GM23338 (cell line): ENCODE data around the gene KAT6B.

ENCODE experiments used
- CREB1 ChIP-seq: fragments of 250-450 bp; sonication (Bioruptor Pico); IDR thresholded peaks from 2 replicates; pipeline ENCODE4 v1.5.0; 2020; ENCODE audit warnings: low read depth, mild to moderate bottlenecking, moderate library complexity
- EZH2 ChIP-seq: fragments of 200-600 bp; sonication (generic); IDR thresholded peaks from one replicate; pipeline ENCODE4 v1.8.0; 2017; ENCODE audit warnings: antibody characterized with exemption, mild to moderate bottlenecking, low read depth; ENCODE audit not compliant: unreplicated experiment
- EZH2phosphoT487 ChIP-seq: fragments of 200-600 bp; sonication (generic); IDR thresholded peaks from one replicate; pipeline ENCODE4 v1.8.1; 2018; ENCODE audit warnings: antibody characterized with exemption; ENCODE audit not compliant: unreplicated experiment
- JUNB ChIP-seq: IDR thresholded peaks from one replicate; pipeline ENCODE4 v1.6.1; 2016; ENCODE audit warnings: antibody characterized with exemption; ENCODE audit not compliant: unreplicated experiment
- NANOG ChIP-seq: IDR thresholded peaks from 2 replicates; pipeline ENCODE4 v1.6.1; 2016; ENCODE audit warnings: antibody characterized with exemption, borderline replicate concordance
- POLR2AphosphoS5 ChIP-seq: IDR thresholded peaks from 2 replicates; pipeline ENCODE4 v1.6.1; 2016; ENCODE audit warnings: antibody characterized with exemption, low read depth
- TF ChIP-seq, protein P1 (sequence below), 2 experiments: fragments of 200-600 bp in 1 of 2; sonication (generic) in 1 of 2; conservative IDR thresholded peaks; 2 replicates each; pipeline versions ENCODE4 v1.5.1 to v1.6.1; 2016 to 2017; ENCODE audit warnings: antibody characterized with exemption in 2 of 2, low read depth in 2 of 2, mild to moderate bottlenecking in 2 of 2, moderate library complexity in 1 of 2
- TF ChIP-seq, protein P2 (sequence below): IDR thresholded peaks from one replicate; pipeline ENCODE4 v1.6.1; 2018; ENCODE audit warnings: antibody characterized with exemption; ENCODE audit not compliant: unreplicated experiment

DNA sequence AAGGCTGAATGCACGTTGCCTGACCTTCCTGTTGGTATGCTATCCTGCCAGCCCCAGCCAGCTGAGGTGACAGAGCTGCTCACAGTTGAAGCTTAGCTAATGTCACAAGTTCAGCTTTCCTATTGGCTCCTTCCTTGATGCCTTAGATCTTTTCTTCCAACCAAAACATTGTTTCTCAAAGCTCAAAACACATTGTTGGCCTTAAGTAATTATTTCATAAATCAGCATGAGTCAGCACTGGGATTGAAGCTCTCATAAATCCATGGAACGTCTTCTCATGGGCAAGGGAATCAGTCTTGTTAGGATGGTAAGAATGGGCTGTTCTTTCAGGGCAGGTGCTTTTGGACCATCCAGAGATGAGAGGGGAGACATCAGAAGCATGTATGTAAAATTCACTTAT, 157.0 kb downstream of the KAT6B start:
- TF ChIP-seq, protein P1, sequence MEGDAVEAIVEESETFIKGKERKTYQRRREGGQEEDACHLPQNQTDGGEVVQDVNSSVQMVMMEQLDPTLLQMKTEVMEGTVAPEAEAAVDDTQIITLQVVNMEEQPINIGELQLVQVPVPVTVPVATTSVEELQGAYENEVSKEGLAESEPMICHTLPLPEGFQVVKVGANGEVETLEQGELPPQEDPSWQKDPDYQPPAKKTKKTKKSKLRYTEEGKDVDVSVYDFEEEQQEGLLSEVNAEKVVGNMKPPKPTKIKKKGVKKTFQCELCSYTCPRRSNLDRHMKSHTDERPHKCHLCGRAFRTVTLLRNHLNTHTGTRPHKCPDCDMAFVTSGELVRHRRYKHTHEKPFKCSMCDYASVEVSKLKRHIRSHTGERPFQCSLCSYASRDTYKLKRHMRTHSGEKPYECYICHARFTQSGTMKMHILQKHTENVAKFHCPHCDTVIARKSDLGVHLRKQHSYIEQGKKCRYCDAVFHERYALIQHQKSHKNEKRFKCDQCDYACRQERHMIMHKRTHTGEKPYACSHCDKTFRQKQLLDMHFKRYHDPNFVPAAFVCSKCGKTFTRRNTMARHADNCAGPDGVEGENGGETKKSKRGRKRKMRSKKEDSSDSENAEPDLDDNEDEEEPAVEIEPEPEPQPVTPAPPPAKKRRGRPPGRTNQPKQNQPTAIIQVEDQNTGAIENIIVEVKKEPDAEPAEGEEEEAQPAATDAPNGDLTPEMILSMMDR (conservative IDR thresholded peaks at IDR 0.05; ENCODE audit: low read depth in 2 of 2), result no peak
- TF ChIP-seq EZH2 (no peak), POLR2AphosphoS5 (no peak), CREB1 (CRISPR knock-in tag) (no peak), EZH2phosphoT487 (no peak), JUNB (no peak), NANOG (no peak)
- TF ChIP-seq, protein P2, sequence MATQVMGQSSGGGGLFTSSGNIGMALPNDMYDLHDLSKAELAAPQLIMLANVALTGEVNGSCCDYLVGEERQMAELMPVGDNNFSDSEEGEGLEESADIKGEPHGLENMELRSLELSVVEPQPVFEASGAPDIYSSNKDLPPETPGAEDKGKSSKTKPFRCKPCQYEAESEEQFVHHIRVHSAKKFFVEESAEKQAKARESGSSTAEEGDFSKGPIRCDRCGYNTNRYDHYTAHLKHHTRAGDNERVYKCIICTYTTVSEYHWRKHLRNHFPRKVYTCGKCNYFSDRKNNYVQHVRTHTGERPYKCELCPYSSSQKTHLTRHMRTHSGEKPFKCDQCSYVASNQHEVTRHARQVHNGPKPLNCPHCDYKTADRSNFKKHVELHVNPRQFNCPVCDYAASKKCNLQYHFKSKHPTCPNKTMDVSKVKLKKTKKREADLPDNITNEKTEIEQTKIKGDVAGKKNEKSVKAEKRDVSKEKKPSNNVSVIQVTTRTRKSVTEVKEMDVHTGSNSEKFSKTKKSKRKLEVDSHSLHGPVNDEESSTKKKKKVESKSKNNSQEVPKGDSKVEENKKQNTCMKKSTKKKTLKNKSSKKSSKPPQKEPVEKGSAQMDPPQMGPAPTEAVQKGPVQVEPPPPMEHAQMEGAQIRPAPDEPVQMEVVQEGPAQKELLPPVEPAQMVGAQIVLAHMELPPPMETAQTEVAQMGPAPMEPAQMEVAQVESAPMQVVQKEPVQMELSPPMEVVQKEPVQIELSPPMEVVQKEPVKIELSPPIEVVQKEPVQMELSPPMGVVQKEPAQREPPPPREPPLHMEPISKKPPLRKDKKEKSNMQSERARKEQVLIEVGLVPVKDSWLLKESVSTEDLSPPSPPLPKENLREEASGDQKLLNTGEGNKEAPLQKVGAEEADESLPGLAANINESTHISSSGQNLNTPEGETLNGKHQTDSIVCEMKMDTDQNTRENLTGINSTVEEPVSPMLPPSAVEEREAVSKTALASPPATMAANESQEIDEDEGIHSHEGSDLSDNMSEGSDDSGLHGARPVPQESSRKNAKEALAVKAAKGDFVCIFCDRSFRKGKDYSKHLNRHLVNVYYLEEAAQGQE, result no peak
